HG03066 (cell line): ENCODE measurements around the gene H1-8.

Experiments used
- ATAC-seq: cut with Tn5 transposase; IDR thresholded peaks from one replicate; pipeline ENCODE4 v1.9.1; 2021; ENCODE audit warnings: low read depth; ENCODE audit not compliant: unreplicated experiment

The H1-8 gene

GRCh38 chr3:129554356-129555152 lies 11.6 kb downstream of the H1-8 start:
- ATAC-seq: no peak

GRCh38 chr3:129555153-129555550 lies 12.2 kb downstream of the H1-8 start:
- no peak for ATAC-seq

- no peak for ATAC-seq
Measured at GRCh38 chr3:129555616-129556357, 12.8 kb downstream of the H1-8 start.

- no peak for ATAC-seq
Measured at GRCh38 chr3:129556358-129556695, 13.4 kb downstream of the H1-8 start.

GRCh38 chr3:129556890-129557547 lies 14.0 kb downstream of the H1-8 start:
- no peak for ATAC-seq

- ATAC-seq: no peak
Measured at GRCh38 chr3:129557548-129557894, 14.5 kb downstream of the H1-8 start.

- no peak for ATAC-seq
Measured at GRCh38 chr3:129558081-129558771, 15.3 kb downstream of the H1-8 start.

GRCh38 chr3:129558772-129559564 lies 16.0 kb downstream of the H1-8 start:
- ATAC-seq: no peak

GRCh38 chr3:129559565-129560079 lies 16.6 kb downstream of the H1-8 start:
- ATAC-seq: no peak

- ATAC-seq: no peak
Measured at GRCh38 chr3:129560269-129560787, 17.4 kb downstream of the H1-8 start.

- ATAC-seq: no peak
Measured at GRCh38 chr3:129560911-129561594, 18.1 kb downstream of the H1-8 start.

- ATAC-seq: no peak
Measured at GRCh38 chr3:129561619-129562248, 18.8 kb downstream of the H1-8 start.

- no peak for ATAC-seq
Measured at GRCh38 chr3:129562803-129563202, 19.8 kb downstream of the H1-8 start.

- no peak for ATAC-seq
Measured at GRCh38 chr3:129563332-129563731, 20.4 kb downstream of the H1-8 start.

GRCh38 chr3:129563850-129564535 lies 21.0 kb downstream of the H1-8 start:
- no peak for ATAC-seq

- no peak for ATAC-seq
Measured at GRCh38 chr3:129564981-129565644, 22.1 kb downstream of the H1-8 start.

GRCh38 chr3:129565902-129566301 lies 22.9 kb downstream of the H1-8 start:
- ATAC-seq: no peak
